Immature natural killer cell (primary cell): ENCODE results near the gene BPIFB2. TPM values are rescaled to one million over a fixed set of nuclear protein-coding genes. Genes with fewer than 3 reads are reported as not detected.
"Not testable (repeated sequence)": the region's sequence is repeated elsewhere in the genome, so short reads cannot be mapped to it uniquely, and the experiment has no call there.

Experiments
- DNase-seq, 3 donors: peaks; one replicate each; pipeline ENCODE4 v3.0.0; 2022; ENCODE audit warnings: mixed read lengths in 1 of 3
- H3K27ac Mint-ChIP-seq, 6 donors: one replicate each; pipeline ENCODE4 v1.8.0; 2020; ENCODE audit warnings: mixed read lengths in 6 of 6, mild to moderate bottlenecking in 5 of 6, inconsistent platforms in 4 of 6, moderate library complexity in 3 of 6
- H3K27me3 Mint-ChIP-seq, 3 donors: one replicate each; pipeline ENCODE4 v1.8.0; 2020 to 2021; ENCODE audit warnings: low read depth in 3 of 3, mild to moderate bottlenecking in 3 of 3, mixed read lengths in 3 of 3, moderate library complexity in 3 of 3, inconsistent platforms in 1 of 3
- H3K36me3 Mint-ChIP-seq, 3 donors: one replicate each; pipeline ENCODE4 v1.8.0; 2020; ENCODE audit warnings: mixed read lengths in 3 of 3, inconsistent platforms in 2 of 3, mild to moderate bottlenecking in 2 of 3
- H3K4me1 Mint-ChIP-seq, 2 donors: one replicate each; pipeline ENCODE4 v1.8.0; 2020; ENCODE audit warnings: inconsistent platforms in 2 of 2, mild to moderate bottlenecking in 2 of 2, mixed read lengths in 2 of 2, moderate library complexity in 1 of 2
- H3K4me3 Mint-ChIP-seq, 5 donors: one replicate each; pipeline ENCODE4 v1.8.0; 2020; ENCODE audit warnings: mild to moderate bottlenecking in 5 of 5, mixed read lengths in 5 of 5, inconsistent platforms in 3 of 5, moderate library complexity in 3 of 5
- H3K9me3 Mint-ChIP-seq, 6 donors: one replicate each; pipeline ENCODE4 v1.8.0; 2020; ENCODE audit warnings: mild to moderate bottlenecking in 6 of 6, mixed read lengths in 6 of 6, inconsistent platforms in 4 of 6, moderate library complexity in 3 of 6
- polyA plus RNA-seq, 3 donors: library from polyadenylated mRNA; unstranded; fragments of 300-500 nt; fragmentation: Illumina TruSeq; gene quantifications; one replicate each; pipeline ENCODE4 v1.2.3, GENCODE V29; 2021

BPIFB2 gene
- polyA plus RNA-seq, 3 donors from 2014 or later = not detected

DNA sequence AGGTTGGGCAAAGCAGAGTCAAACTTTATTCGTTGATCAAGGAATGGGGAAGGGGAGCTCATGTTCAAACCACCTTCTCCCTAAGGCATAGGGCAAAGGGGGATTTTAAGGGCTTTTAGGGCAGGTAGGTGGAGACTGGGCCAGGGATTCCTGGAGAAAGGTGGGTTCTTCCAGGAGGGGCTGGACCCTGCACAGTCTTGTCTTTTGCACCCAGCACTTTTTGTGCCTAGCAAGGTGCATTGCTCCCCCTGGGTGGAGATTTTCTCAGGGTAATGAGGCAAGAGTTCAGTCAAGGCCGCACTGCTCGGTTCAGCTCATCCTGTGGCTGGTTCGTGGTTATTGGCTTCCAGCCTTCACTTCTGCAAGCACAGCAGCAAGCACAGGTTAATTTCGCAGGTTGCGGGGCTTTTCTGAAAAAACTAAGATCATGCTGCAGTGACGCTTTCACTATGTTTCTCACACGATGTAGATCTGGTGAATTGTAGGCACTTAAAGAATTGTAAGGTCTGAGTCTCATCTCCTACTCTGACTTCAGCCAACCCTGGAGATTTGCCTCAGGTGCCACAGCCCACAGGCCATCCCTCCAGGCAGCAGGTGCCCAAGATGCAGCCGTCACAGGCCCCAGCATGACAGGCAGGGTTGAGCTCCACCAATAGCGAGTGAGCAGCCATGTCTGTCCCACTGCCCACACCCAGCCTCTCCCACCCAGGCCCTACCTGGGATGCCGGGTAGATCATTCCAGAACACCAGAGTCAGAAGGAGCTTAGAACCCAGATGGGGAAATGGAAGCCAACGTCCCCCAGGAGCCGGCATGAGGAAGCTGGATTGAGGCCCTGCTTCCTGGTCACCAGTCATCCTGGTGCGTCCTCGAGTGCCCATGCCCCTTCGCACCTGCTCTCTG lies 40.4 kb upstream of the BPIFB2 start:
- H3K27me3 Mint-ChIP-seq = peaks cover 2 to 9% (median 2%) of the 10 kb centered on the region in 3 donors
- H3K36me3 Mint-ChIP-seq = no peaks in the 10 kb centered on the region
- peaks cover 49 to 50% of the 10 kb centered on the region in 2 donors for H3K4me1 Mint-ChIP-seq
- peak; percentile 40 to 47 (median 45) for DNase-seq
- peak overlapping the region; percentile 17 to 63 (median 56) for H3K4me3 Mint-ChIP-seq
- H3K9me3 Mint-ChIP-seq = no peaks in the 10 kb centered on the region
- peak overlapping the region; percentile 63 to 92 (median 80) for H3K27ac Mint-ChIP-seq

- no peaks in the 10 kb centered on the region for H3K36me3 Mint-ChIP-seq
- H3K4me1 Mint-ChIP-seq = peaks cover 49 to 50% of the 10 kb centered on the region in 2 donors
- DNase-seq = no peak
- peak overlapping the region in 4 of 5 donors; percentile 29 to 63 (median 43) for H3K4me3 Mint-ChIP-seq
- H3K27me3 Mint-ChIP-seq = peaks cover 2 to 9% (median 4%) of the 10 kb centered on the region in 3 donors
- no peaks in the 10 kb centered on the region for H3K9me3 Mint-ChIP-seq
- peak overlapping the region; percentile 63 to 92 (median 76) for H3K27ac Mint-ChIP-seq
These were observed 39.5 kb upstream of the BPIFB2 start for GRCh38 chr20:32967961-32968457.

DNA sequence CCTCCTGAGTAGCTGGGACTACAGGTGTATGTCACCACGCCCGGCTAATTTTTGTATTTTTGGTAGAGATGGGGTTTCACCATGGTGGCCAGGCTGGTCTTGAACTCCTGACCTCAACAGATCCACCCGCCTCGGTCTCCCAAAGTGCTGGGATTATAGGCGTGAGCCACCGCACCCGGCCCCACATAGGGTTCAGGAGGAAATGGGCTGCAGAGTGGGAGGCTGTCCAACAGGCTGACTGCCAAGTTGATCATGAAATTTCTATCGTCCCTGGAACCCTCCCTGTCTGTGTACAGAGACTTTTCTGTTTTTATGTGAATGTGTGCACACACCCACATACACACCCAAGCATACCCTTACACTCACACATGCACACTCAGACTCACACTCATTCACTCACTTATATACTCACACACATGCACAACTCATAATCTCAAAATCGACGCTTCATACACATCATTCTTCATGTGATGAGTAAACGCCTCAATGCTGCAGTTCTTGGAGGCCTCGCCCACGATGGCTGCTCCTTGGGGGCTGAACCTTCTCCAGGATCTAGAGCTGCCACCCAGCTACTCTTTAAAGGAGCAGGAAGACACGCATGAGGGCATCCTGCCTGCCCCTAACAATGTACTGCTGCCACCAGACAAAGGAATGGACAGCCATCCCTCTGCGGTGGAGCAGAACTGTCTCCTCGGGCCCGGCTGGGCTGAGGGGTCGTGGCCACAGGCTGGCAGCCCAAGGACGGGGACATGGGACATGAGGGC lies 38.8 kb upstream of the BPIFB2 start:
- no peaks in the 10 kb centered on the region for H3K9me3 Mint-ChIP-seq
- peaks cover 2 to 9% (median 4%) of the 10 kb centered on the region in 3 donors for H3K27me3 Mint-ChIP-seq
- no peak for DNase-seq

DNA sequence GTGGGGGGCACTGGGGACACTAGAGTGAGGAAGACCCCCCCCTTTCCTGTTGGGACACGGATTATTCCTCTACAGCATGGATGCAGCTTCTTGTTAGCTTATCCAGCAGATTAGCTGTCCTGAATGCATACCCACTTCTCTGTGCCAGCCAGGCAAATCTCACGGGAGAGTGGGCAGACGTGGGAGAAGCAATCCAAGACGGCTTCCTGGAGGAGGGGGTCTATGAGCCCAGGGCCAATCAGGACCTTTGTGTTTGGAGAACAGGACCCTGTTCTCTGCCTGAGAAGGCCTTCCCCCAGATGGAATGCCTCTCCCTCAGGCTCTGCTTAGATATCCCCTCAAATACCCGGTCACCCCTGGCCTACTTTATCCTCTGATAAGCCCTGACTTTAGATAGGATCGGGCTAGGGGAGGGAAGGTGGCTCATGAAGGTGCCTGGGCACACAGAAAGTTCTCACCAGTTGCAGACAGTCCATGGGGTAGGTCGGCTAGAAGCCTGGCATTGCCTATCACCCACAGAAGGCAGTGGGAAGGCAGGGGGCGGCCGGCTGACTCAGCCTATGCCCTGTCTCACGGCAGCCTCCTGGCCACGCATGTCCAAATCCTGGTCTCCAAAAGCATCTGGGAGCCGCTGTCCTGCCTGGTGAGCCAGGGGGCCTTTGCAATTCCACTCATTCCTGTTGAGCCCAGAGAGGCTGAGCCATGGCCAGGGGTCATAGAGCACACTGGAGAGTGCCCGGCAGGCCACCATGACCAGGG lies 38.0 kb upstream of the BPIFB2 start:
- Mint-ChIP-seq H3K4me3 (peak overlapping the region in 2 of 5 donors; percentile 36 to 40), H3K4me1 (peaks cover 49 to 50% of the 10 kb centered on the region in 2 donors), H3K27me3 (peaks cover 2 to 9% (median 4%) of the 10 kb centered on the region in 3 donors), H3K9me3 (no peaks in the 10 kb centered on the region), H3K36me3 (no peaks in the 10 kb centered on the region), H3K27ac (peak overlapping the region in 4 of 6 donors; percentile 20 to 89 (median 80))
- DNase-seq = no peak

More for the DNA sequence above, 38.8 kb upstream of the BPIFB2 start:
- Mint-ChIP-seq H3K27ac (peak overlapping the region in 4 of 6 donors; percentile 5 to 71 (median 18)), H3K4me1 (peaks cover 49 to 50% of the 10 kb centered on the region in 2 donors), H3K4me3 (peak overlapping the region in 3 of 5 donors; percentile 1 to 72 (median 2)), H3K36me3 (no peaks in the 10 kb centered on the region)

- DNase-seq = no peak
- Mint-ChIP-seq H3K27ac (peak overlapping the region; percentile 4 to 89 (median 69)), H3K4me1 (peaks cover 48 to 50% of the 10 kb centered on the region in 2 donors), H3K9me3 (no peaks in the 10 kb centered on the region), H3K36me3 (no peaks in the 10 kb centered on the region), H3K4me3 (peak overlapping the region in 3 of 5 donors; percentile 21 to 40 (median 36)), H3K27me3 (peaks cover 2 to 9% (median 4%) of the 10 kb centered on the region in 3 donors)
These were observed 37.2 kb upstream of the BPIFB2 start for GRCh38 chr20:32970115-32970972.

DNA sequence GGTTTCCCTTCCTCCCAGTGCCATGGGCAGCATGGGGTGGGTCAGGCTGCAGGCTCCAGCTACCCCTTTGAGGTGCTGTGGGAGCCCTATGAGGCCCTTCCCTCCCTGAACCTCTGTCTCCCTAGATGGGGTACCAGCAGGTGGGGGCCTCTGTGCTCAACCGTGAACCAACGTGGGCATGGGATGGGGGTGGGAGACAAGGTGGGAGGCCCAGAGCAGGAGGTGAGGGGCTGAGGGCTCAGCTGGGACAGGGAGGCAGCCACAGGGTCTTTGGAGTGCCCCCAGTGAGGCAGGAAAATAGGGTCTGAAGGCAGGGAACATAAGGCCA lies 36.6 kb upstream of the BPIFB2 start:
- peak overlapping the region in 3 of 6 donors; percentile 4 to 40 (median 34) for H3K27ac Mint-ChIP-seq
- no peak overlapping the region for H3K4me3 Mint-ChIP-seq
- no peak for DNase-seq

GRCh38 chr20:32971703-32972161 lies 35.8 kb upstream of the BPIFB2 start:
- peaks cover 34 to 38% of the 10 kb centered on the region in 2 donors for H3K4me1 Mint-ChIP-seq
- H3K4me3 Mint-ChIP-seq = no peak overlapping the region
- no peak overlapping the region for H3K27ac Mint-ChIP-seq

More for the DNA sequence above, 36.6 kb upstream of the BPIFB2 start:
- Mint-ChIP-seq H3K4me1 (peaks cover 42 to 45% of the 10 kb centered on the region in 2 donors), H3K36me3 (no peaks in the 10 kb centered on the region), H3K27me3 (peaks cover 2 to 9% (median 4%) of the 10 kb centered on the region in 3 donors), H3K9me3 (no peaks in the 10 kb centered on the region)

GRCh38 chr20:32972181-32973076 lies 35.1 kb upstream of the BPIFB2 start:
- H3K9me3 Mint-ChIP-seq = peaks cover 0 to 5% (median 0%) of the 10 kb centered on the region in 6 donors
- H3K36me3 Mint-ChIP-seq = no peaks in the 10 kb centered on the region
- H3K27ac Mint-ChIP-seq = no peak overlapping the region
- peaks cover under 1 to 4% (median 4%) of the 10 kb centered on the region in 3 donors for H3K27me3 Mint-ChIP-seq
- peak; percentile 79 to 82 (median 82) for DNase-seq
- peak overlapping the region in 2 of 5 donors; percentile 44 to 67 for H3K4me3 Mint-ChIP-seq
- peaks cover 27 to 32% of the 10 kb centered on the region in 2 donors for H3K4me1 Mint-ChIP-seq

More at GRCh38 chr20:32971703-32972161, 35.8 kb upstream of the BPIFB2 start:
- Mint-ChIP-seq H3K27me3 (peaks cover 4 to 7% (median 4%) of the 10 kb centered on the region in 3 donors), H3K9me3 (peaks cover 0 to 4% (median 0%) of the 10 kb centered on the region in 6 donors), H3K36me3 (no peaks in the 10 kb centered on the region)
- no peak for DNase-seq

GRCh38 chr20:32973077-32973717 lies 34.3 kb upstream of the BPIFB2 start:
- no peak for DNase-seq
- Mint-ChIP-seq H3K4me1 (peaks cover 20 to 25% of the 10 kb centered on the region in 2 donors), H3K36me3 (no peaks in the 10 kb centered on the region), H3K4me3 (peak overlapping the region in 3 of 5 donors; percentile 21 to 67 (median 44)), H3K27ac (no peak overlapping the region), H3K9me3 (peaks cover 0 to 5% (median 0%) of the 10 kb centered on the region in 6 donors), H3K27me3 (peaks cover 0 to 4% (median 1%) of the 10 kb centered on the region in 3 donors)

- H3K27me3 Mint-ChIP-seq, H3K9me3 Mint-ChIP-seq, H3K36me3 Mint-ChIP-seq, DNase-seq: not testable (repeated sequence)
- Mint-ChIP-seq H3K4me1 (peaks cover 10 to 13% of the 10 kb centered on the region in 2 donors), H3K27ac (peak overlapping the region in 4 of 6 donors; percentile 7 to 73 (median 53)), H3K4me3 (peak overlapping the region in 1 of 5 donors; percentile 8)
These were observed 33.1 kb upstream of the BPIFB2 start for GRCh38 chr20:32974204-32975064.
